K562 (cell line): ENCODE results near the gene HS6ST1. TPM values are rescaled to one million over a fixed set of nuclear protein-coding genes. Genes with fewer than 3 reads are reported as not detected.

Source experiments
- ARHGAP35 ChIP-seq: fragments of 450-650 bp; IDR thresholded peaks from 2 replicates; pipeline ENCODE4 v1.6.1; 2018; ENCODE audit not compliant: partially characterized antibody
- BDP1 ChIP-seq: IDR thresholded peaks from 3 replicates; pipeline ENCODE4 v1.6.1; 2011; ENCODE audit not compliant: insufficient read length, insufficient read depth
- CAMTA2 ChIP-seq: fragments of 250-450 bp; sonication (Bioruptor Pico); conservative IDR thresholded peaks from 2 replicates; pipeline ENCODE4 v1.5.1; 2022
- DEAF1 ChIP-seq: fragments of 450-650 bp; formaldehyde crosslinking; IDR thresholded peaks from 2 replicates; pipeline ENCODE4 v1.4.0; 2020; ENCODE audit warnings: mild to moderate bottlenecking, moderate library complexity
- EP400 ChIP-seq: fragments of 450-650 bp; IDR thresholded peaks from 2 replicates; pipeline ENCODE4 v1.6.1; 2017; ENCODE audit warnings: antibody characterized with exemption, mild to moderate bottlenecking, moderate library complexity
- ESRRA ChIP-seq: fragments of 450-650 bp; IDR thresholded peaks from 2 replicates; pipeline ENCODE4 v1.6.1; 2014; ENCODE audit warnings: low read depth, mild to moderate bottlenecking, moderate library complexity, borderline replicate concordance
- EWSR1 ChIP-seq: fragments of 450-650 bp; IDR thresholded peaks from 2 replicates; pipeline ENCODE4 v1.6.1; 2018; ENCODE audit warnings: borderline replicate concordance, mild to moderate bottlenecking, low read depth, moderate library complexity; ENCODE audit not compliant: partially characterized antibody
- GMEB1 ChIP-seq: fragments of 250-450 bp; sonication (Bioruptor Pico); IDR thresholded peaks from 2 replicates; pipeline ENCODE4 v1.4.0; 2020; ENCODE audit warnings: mild to moderate bottlenecking
- HSF4 ChIP-seq: fragments of 250-450 bp; sonication (Bioruptor Pico); IDR thresholded peaks from 2 replicates; pipeline ENCODE4 v2.1.2; 2022; ENCODE audit warnings: mild to moderate bottlenecking, moderate library complexity, borderline replicate concordance
- IFI16 ChIP-seq: fragments of 250-450 bp; sonication (Bioruptor Pico); IDR thresholded peaks from 2 replicates; pipeline ENCODE4 v2.1.2; 2022; ENCODE audit warnings: mild to moderate bottlenecking, inconsistent platforms
- KDM4B ChIP-seq, 2 experiments: fragments of 450-650 bp in 1 of 2; sonication (generic) in 1 of 2; IDR thresholded peaks; 2 replicates each; pipeline ENCODE4 v1.6.1; 2016 to 2017; ENCODE audit warnings: borderline replicate concordance in 2 of 2, antibody characterized with exemption in 1 of 2, low read depth in 1 of 2, mild to moderate bottlenecking in 1 of 2
- MTA2 ChIP-seq: fragments of 450-650 bp; IDR thresholded peaks from 2 replicates; pipeline ENCODE4 v1.6.1; 2016; ENCODE audit warnings: low read depth
- MTA3 ChIP-seq: fragments of 450-650 bp; formaldehyde crosslinking; IDR thresholded peaks from 2 replicates; pipeline ENCODE4 v1.6.1; 2017; ENCODE audit warnings: mild to moderate bottlenecking, borderline replicate concordance
- SIN3A ChIP-seq, 2 experiments: fragments of 150-350 bp in 1 of 2; IDR thresholded peaks; 2 replicates each; pipeline ENCODE4 v1.6.1; 2011 to 2016; ENCODE audit warnings: borderline replicate concordance in 2 of 2, low read depth in 2 of 2, low read length in 2 of 2, mild to moderate bottlenecking in 2 of 2, moderate library complexity in 2 of 2; ENCODE audit not compliant: control insufficient read depth in 1 of 2
- THRAP3 ChIP-seq: fragments of 450-650 bp; IDR thresholded peaks from 2 replicates; pipeline ENCODE4 v1.6.1; 2016; ENCODE audit warnings: mild to moderate bottlenecking, inconsistent platforms, borderline replicate concordance
- ZBTB17 ChIP-seq: fragments of 450-650 bp; formaldehyde crosslinking; IDR thresholded peaks from 2 replicates; pipeline ENCODE4 v1.4.0; 2020; ENCODE audit warnings: mild to moderate bottlenecking
- ZFP30 ChIP-seq: fragments of 250-450 bp; sonication (Bioruptor Pico); IDR thresholded peaks from 2 replicates; pipeline ENCODE4 v1.8.0; 2022; ENCODE audit warnings: moderate library complexity, mild to moderate bottlenecking, inconsistent platforms, borderline replicate concordance
- ZKSCAN3 ChIP-seq: fragments of 250-450 bp; sonication (Bioruptor Pico); IDR thresholded peaks from 2 replicates; pipeline ENCODE4 v1.4.0; 2020
- ZNF146 ChIP-seq: IDR thresholded peaks from one replicate; pipeline ENCODE4 v1.6.1; 2018; ENCODE audit warnings: missing compliant biosample characterization; ENCODE audit not compliant: unreplicated experiment
- ZNF449 ChIP-seq: fragments of 250-450 bp; sonication (Bioruptor Pico); IDR thresholded peaks from 2 replicates; pipeline ENCODE4 v1.8.0; 2022; ENCODE audit warnings: moderate library complexity, mild to moderate bottlenecking, inconsistent platforms
- ZNF589 ChIP-seq: fragments of 200-800 bp; sonication (Bioruptor generic); IDR thresholded peaks from 2 replicates; pipeline ENCODE4 v1.6.1; 2016; ENCODE audit warnings: low read depth, missing genetic modification characterization, missing compliant biosample characterization
- polyA plus RNA-seq, 8 experiments: library from polyadenylated mRNA; depleted of rRNA in 4 of 8; stranded (reverse) in 5 of 8; unstranded in 3 of 8; fragments of >200 nt; fragmentation: Nextera tagmentation in 2 of 8; fragmentation: Illumina TruSeq in 1 of 8; extraction: Ambion mirVana in 2 of 8; extraction: Trizol in 1 of 8; gene quantifications; 2 replicates each; pipeline versions ENCODE4 v1.2.1 to v1.2.3, GENCODE V29; 2011 to 2014; ENCODE audit warnings: inconsistent platforms in 1 of 8, missing spikeins in 1 of 8
- total RNA-seq, 7 experiments: library from RNA; depleted of rRNA in 6 of 7; stranded (reverse); fragments of >200 nt in 6 of 7; fragmentation: Illumina TruSeq in 2 of 7; extraction: Trizol in 2 of 7; gene quantifications; 2 replicates each; pipeline versions ENCODE4 v1.2.1 to v1.2.3, GENCODE V29; 2011 to 2021; ENCODE audit warnings: low replicate concordance in 1 of 7
- TF ChIP-seq, protein P1 (sequence below): fragments of 250-450 bp; sonication (Bioruptor Pico); IDR thresholded peaks from 2 replicates; pipeline ENCODE4 v1.8.0; 2022; ENCODE audit warnings: inconsistent platforms, mild to moderate bottlenecking, moderate library complexity, borderline replicate concordance

HS6ST1 gene
- total and polyA plus RNA-seq, 9 of the 15 experiments (the other 6 are each of a cell fraction or from before 2014, with no cell fraction given): 0.06 to 7.4 (median 3.8) TPM

DNA sequence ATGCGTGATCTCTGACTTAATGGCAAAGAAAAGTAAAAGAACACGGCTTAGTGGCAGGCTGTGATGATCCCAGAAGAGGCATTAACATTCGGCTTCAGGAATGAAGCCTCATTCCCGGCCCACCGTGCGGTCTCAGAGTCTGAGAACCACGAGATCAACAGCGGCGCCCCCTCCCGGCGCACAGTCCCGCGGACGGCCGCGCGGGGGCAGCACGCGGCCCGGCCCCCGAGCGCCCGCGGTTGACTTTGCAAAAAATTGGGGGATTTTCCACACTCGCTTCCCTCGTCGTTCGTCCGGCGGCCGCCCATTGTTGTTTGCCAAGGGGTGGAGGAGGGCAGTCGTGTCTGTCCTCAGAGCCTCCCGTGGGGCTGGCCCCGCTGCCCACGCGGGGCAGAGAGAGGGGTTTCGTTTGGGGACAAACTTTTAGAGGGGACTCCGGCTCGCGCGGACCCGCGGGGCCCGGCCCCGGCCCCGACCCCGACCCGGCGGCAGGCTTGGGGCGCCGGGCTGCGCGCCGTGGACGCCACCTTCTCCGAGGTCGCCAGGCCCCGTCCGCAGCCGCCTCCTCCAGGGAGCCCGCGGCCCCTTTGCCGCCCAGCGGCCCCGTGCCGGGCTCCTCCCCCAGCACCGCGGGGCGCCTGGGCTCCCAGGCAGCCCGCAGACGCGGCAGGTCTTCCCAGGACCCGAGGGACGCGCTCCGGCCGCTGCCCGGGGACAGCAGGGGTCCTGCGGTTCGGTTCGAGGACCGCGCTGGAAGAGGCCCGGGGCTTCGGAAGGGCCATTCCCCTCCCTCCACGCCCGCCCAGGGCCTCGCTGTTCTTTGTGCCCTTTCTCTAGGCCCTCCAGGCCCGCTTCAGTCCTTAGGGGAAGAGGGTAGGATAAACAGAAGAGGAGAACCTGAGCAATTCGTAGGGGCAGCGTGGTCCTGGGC, 3.4 kb upstream of the HS6ST1 start (continued):
- TF ChIP-seq EWSR1 (no peak), ZFP30 (CRISPR knock-in tag) (no peak), MTA2 (no peak), ARHGAP35 (no peak), ZNF449 (CRISPR knock-in tag) (no peak), CAMTA2 (no peak), HSF4 (CRISPR knock-in tag) (no peak), SIN3A (IDR thresholded peaks at IDR 0.05; ENCODE audit: borderline replicate concordance in 2 of 2, control insufficient read depth in 1 of 2, low read depth in 2 of 2, low read length in 2 of 2) (peak in 1 of 2 experiments; percentile 26; a peak in 1 of 4 replicates), ZNF589 (no peak), IFI16 (CRISPR knock-in tag) (no peak), ZNF146 (CRISPR knock-in tag) (no peak), BDP1 (no peak), THRAP3 (no peak), GMEB1 (CRISPR knock-in tag) (peak; percentile 43), ZKSCAN3 (no peak), MTA3 (peak; percentile 62), ZBTB17 (0 out of 2 replicates have a peak, but pooled peaks have one; percentile 18), DEAF1 (peak; percentile 82), ESRRA (peak; percentile 61; the same call in 1 of the 2 replicates), EP400 (no peak), KDM4B (IDR thresholded peaks at IDR 0.05; ENCODE audit: borderline replicate concordance in 2 of 2, low read depth in 1 of 2) (no peak)
- TF ChIP-seq, protein P1, sequence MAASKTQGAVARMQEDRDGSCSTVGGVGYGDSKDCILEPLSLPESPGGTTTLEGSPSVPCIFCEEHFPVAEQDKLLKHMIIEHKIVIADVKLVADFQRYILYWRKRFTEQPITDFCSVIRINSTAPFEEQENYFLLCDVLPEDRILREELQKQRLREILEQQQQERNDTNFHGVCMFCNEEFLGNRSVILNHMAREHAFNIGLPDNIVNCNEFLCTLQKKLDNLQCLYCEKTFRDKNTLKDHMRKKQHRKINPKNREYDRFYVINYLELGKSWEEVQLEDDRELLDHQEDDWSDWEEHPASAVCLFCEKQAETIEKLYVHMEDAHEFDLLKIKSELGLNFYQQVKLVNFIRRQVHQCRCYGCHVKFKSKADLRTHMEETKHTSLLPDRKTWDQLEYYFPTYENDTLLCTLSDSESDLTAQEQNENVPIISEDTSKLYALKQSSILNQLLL (CRISPR knock-in tag): no peak
